Neural cell (in vitro differentiated cells): Measurements from ENCODE around the gene TELO2. TPM values are rescaled to one million over a fixed set of nuclear protein-coding genes. Genes with fewer than 3 reads are reported as not detected.

Experiments
- H2AFZ ChIP-seq: fragments of 200-600, 300-800 bp; sonication (generic), shearing (Covaris generic); 2 replicates; pipeline ENCODE4 v1.6.0; 2014; ENCODE audit warnings: low read depth, mild to moderate bottlenecking, antibody characterized with exemption, low read length, moderate library complexity
- H3F3A ChIP-seq: fragments of 200-600 bp; shearing (Covaris generic); 2 replicates; pipeline ENCODE4 v1.6.1; 2016; ENCODE audit warnings: mild to moderate bottlenecking, moderate library complexity, mixed read lengths, antibody characterized with exemption, low read length; ENCODE audit not compliant: insufficient read depth, poor library complexity, severe bottlenecking
- H3K27ac ChIP-seq: fragments of 200-600, 300-800 bp; sonication (generic), shearing (Covaris generic); 2 replicates; pipeline ENCODE4 v1.5.1; 2014; ENCODE audit warnings: mild to moderate bottlenecking, low read length, moderate library complexity
- H3K27me3 ChIP-seq: fragments of 300-800, 200-600 bp; sonication (generic), shearing (Covaris generic); 2 replicates; pipeline ENCODE4 v1.6.0; 2014; ENCODE audit warnings: mild to moderate bottlenecking, low read depth, low read length, moderate library complexity; ENCODE audit not compliant: insufficient read depth
- H3K36me3 ChIP-seq: fragments of 300-800, 200-600 bp; sonication (generic), shearing (Covaris generic); 2 replicates; pipeline ENCODE4 v1.5.1; 2014; ENCODE audit warnings: mild to moderate bottlenecking, antibody characterized with exemption, low read length, moderate library complexity; ENCODE audit not compliant: insufficient read depth
- H3K4me2 ChIP-seq: fragments of 300-800, 200-600 bp; sonication (generic), shearing (Covaris generic); 2 replicates; pipeline ENCODE4 v1.6.0; 2014; ENCODE audit warnings: mild to moderate bottlenecking, low read length
- H3K4me3 ChIP-seq: fragments of 300-800, 200-600 bp; sonication (generic), shearing (Covaris generic); 2 replicates; pipeline ENCODE4 v1.5.1; 2014; ENCODE audit warnings: mild to moderate bottlenecking, low read length, moderate library complexity
- H3K79me2 ChIP-seq: fragments of 200-600 bp; shearing (Covaris generic); replicated peaks from 2 replicates; pipeline ENCODE4 v1.6.0; 2014; ENCODE audit warnings: mild to moderate bottlenecking, low read length, moderate library complexity; ENCODE audit not compliant: insufficient read depth
- H3K9ac ChIP-seq: fragments of 300-800, 200-600 bp; sonication (generic), shearing (Covaris generic); 2 replicates; pipeline ENCODE4 v1.6.1; 2016; ENCODE audit warnings: mild to moderate bottlenecking, low read length, mixed read lengths
- H3K9me2 ChIP-seq: fragments of 200-600 bp; shearing (Covaris generic); 2 replicates; pipeline ENCODE4 v1.6.1; 2016; ENCODE audit warnings: mild to moderate bottlenecking, low read length, mixed read lengths; ENCODE audit not compliant: insufficient read depth
- H3K9me3 ChIP-seq: fragments of 200-600, 300-800 bp; sonication (generic), shearing (Covaris generic); 2 replicates; pipeline ENCODE4 v1.6.1; 2016; ENCODE audit warnings: mild to moderate bottlenecking, mixed run types, low read length, moderate library complexity, mixed read lengths
- H4K20me1 ChIP-seq: fragments of 200-600 bp; shearing (Covaris generic); 2 replicates; pipeline ENCODE4 v1.6.1; 2016; ENCODE audit warnings: mild to moderate bottlenecking, mixed run types; ENCODE audit not compliant: insufficient read depth
- EP300 ChIP-seq: fragments of 450-650 bp; conservative IDR thresholded peaks from 2 replicates; pipeline ENCODE4 v1.6.1; 2014; ENCODE audit warnings: antibody characterized with exemption, mild to moderate bottlenecking, moderate library complexity; ENCODE audit not compliant: poor library complexity, severe bottlenecking
- EZH2 ChIP-seq: fragments of 200-600, 300-800 bp; shearing (Covaris generic), sonication (generic); IDR thresholded peaks from 2 replicates; pipeline ENCODE4 v1.6.1; 2014; ENCODE audit warnings: antibody characterized with exemption, low read length, borderline replicate concordance, mild to moderate bottlenecking; ENCODE audit not compliant: insufficient read depth, poor library complexity, severe bottlenecking
- MXI1 ChIP-seq: fragments of 450-650 bp; conservative IDR thresholded peaks from 2 replicates; pipeline ENCODE4 v1.6.1; 2014; ENCODE audit warnings: antibody characterized with exemption, mild to moderate bottlenecking; ENCODE audit not compliant: poor library complexity, severe bottlenecking
- POLR2AphosphoS5 ChIP-seq: IDR thresholded peaks from 2 replicates; pipeline ENCODE4 v1.6.1; 2012
- RAD21 ChIP-seq: fragments of 450-650 bp; conservative IDR thresholded peaks from 2 replicates; pipeline ENCODE4 v1.6.1; 2014; ENCODE audit warnings: antibody characterized with exemption, mild to moderate bottlenecking, moderate library complexity
- SMC3 ChIP-seq: fragments of 450-650 bp; conservative IDR thresholded peaks from 2 replicates; pipeline ENCODE4 v1.6.1; 2014; ENCODE audit warnings: antibody characterized with exemption, mild to moderate bottlenecking, moderate library complexity; ENCODE audit not compliant: poor library complexity
- TAF1 ChIP-seq: IDR thresholded peaks from 2 replicates; pipeline ENCODE4 v1.6.1; 2012; ENCODE audit warnings: low read depth
- polyA plus RNA-seq: library from polyadenylated mRNA; depleted of rRNA; stranded (reverse); fragments of >200 nt; gene quantifications from 2 replicates; pipeline ENCODE4 v1.2.3, GENCODE V29; 2014
- TF ChIP-seq, protein P1 (sequence below): IDR thresholded peaks from 2 replicates; pipeline ENCODE4 v1.6.1; 2012; ENCODE audit warnings: borderline replicate concordance
- TF ChIP-seq, protein P2 (sequence below): fragments of 450-650 bp; IDR thresholded peaks from 2 replicates; pipeline ENCODE4 v1.5.1; 2014; ENCODE audit warnings: antibody characterized with exemption, mild to moderate bottlenecking, moderate library complexity; ENCODE audit not compliant: poor library complexity, severe bottlenecking

TELO2 gene
- polyA plus RNA-seq, 1 donor from 2014 or later = 50.4 TPM

GRCh38 chr16:1443980-1444729 lies 49.0 kb upstream of the TELO2 start, which contains the start of gene CCDC154:
CCDC154 (minus strand) TSS chr16:1444556; CDS start chr16:1444322, 234 bp downstream.
- Histone ChIP-seq H3K36me3 (no peaks in the 10 kb centered on the region), H3K4me3 (no peak within 1 kb of the TSS)

DNA sequence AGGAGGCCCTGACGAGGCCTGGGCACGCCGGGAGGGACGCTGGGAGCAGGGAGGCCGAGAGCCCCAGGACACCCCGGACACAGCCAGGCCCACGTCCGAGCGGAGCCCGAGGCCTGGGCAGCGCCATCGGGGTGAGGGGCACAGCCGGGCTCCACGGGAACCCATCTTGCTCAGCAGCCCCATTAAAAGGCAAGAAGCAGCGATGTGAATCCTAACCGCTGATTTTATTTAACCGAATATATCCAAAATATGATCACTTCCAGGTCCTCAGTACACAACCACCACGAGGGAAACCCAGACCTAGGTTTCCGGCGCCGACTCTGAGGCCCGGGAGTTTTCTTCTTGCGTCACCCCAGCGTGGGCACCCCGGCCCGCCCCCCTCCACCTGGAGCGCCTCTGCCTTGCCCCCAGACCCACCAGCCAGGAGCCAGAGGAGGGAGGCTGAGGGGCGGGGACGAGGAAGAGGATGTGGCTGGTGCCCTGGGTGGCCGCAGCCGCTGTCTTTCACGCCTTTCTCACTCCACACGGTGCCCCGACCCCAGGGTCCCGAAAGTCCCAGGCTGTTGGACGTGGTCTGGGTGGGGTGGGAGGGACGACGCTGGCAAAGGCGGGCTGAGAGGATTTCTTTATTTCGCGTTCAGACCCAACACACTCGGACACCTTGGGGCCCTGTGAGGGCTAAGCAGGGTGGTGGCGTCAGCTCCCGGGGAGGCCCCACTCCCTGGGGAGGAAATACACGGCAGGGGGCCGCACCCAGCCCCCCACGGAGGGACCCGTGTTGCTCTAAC lies 48.2 kb upstream of the TELO2 start:
- Histone ChIP-seq H3K27ac (no peak overlapping the region), H3K4me2 (no peak overlapping the region), H3F3A (no peaks in the 10 kb centered on the region), H3K36me3 (no peaks in the 10 kb centered on the region), H3K9me2 (no peaks in the 10 kb centered on the region), H3K4me3 (no peak overlapping the region), H2AFZ (no peak overlapping the region), H3K9ac (no peak overlapping the region), H3K79me2 (no peaks in the 10 kb centered on the region), H4K20me1 (no peaks in the 10 kb centered on the region), H3K9me3 (no peaks in the 10 kb centered on the region), H3K27me3 (no peaks in the 10 kb centered on the region)
- TF ChIP-seq, protein P1, sequence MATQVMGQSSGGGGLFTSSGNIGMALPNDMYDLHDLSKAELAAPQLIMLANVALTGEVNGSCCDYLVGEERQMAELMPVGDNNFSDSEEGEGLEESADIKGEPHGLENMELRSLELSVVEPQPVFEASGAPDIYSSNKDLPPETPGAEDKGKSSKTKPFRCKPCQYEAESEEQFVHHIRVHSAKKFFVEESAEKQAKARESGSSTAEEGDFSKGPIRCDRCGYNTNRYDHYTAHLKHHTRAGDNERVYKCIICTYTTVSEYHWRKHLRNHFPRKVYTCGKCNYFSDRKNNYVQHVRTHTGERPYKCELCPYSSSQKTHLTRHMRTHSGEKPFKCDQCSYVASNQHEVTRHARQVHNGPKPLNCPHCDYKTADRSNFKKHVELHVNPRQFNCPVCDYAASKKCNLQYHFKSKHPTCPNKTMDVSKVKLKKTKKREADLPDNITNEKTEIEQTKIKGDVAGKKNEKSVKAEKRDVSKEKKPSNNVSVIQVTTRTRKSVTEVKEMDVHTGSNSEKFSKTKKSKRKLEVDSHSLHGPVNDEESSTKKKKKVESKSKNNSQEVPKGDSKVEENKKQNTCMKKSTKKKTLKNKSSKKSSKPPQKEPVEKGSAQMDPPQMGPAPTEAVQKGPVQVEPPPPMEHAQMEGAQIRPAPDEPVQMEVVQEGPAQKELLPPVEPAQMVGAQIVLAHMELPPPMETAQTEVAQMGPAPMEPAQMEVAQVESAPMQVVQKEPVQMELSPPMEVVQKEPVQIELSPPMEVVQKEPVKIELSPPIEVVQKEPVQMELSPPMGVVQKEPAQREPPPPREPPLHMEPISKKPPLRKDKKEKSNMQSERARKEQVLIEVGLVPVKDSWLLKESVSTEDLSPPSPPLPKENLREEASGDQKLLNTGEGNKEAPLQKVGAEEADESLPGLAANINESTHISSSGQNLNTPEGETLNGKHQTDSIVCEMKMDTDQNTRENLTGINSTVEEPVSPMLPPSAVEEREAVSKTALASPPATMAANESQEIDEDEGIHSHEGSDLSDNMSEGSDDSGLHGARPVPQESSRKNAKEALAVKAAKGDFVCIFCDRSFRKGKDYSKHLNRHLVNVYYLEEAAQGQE = no peak
- TF ChIP-seq TAF1 (no peak), EZH2 (no peak), EP300 (no peak), POLR2AphosphoS5 (no peak), MXI1 (no peak), RAD21 (no peak)

More at GRCh38 chr16:1443980-1444729, 49.0 kb upstream of the TELO2 start, which contains the start of gene CCDC154:
- Histone ChIP-seq H3F3A (no peaks in the 10 kb centered on the region), H3K9ac (no peak within 1 kb of the TSS), H3K27me3 (no peaks in the 10 kb centered on the region), H4K20me1 (no peaks in the 10 kb centered on the region), H3K79me2 (no peaks in the 10 kb centered on the region), H3K9me2 (no peaks in the 10 kb centered on the region), H2AFZ (no peak within 1 kb of the TSS), H3K27ac (no peak within 1 kb of the TSS), H3K9me3 (no peaks in the 10 kb centered on the region), H3K4me2 (no peak within 1 kb of the TSS)
- TF ChIP-seq, protein P2, sequence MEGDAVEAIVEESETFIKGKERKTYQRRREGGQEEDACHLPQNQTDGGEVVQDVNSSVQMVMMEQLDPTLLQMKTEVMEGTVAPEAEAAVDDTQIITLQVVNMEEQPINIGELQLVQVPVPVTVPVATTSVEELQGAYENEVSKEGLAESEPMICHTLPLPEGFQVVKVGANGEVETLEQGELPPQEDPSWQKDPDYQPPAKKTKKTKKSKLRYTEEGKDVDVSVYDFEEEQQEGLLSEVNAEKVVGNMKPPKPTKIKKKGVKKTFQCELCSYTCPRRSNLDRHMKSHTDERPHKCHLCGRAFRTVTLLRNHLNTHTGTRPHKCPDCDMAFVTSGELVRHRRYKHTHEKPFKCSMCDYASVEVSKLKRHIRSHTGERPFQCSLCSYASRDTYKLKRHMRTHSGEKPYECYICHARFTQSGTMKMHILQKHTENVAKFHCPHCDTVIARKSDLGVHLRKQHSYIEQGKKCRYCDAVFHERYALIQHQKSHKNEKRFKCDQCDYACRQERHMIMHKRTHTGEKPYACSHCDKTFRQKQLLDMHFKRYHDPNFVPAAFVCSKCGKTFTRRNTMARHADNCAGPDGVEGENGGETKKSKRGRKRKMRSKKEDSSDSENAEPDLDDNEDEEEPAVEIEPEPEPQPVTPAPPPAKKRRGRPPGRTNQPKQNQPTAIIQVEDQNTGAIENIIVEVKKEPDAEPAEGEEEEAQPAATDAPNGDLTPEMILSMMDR = no peak
- TF ChIP-seq SMC3 = no peak
- TF ChIP-seq EZH2 = no peak
- TF ChIP-seq MXI1 = no peak
- TF ChIP-seq TAF1 = no peak
- TF ChIP-seq, protein P1 = no peak
- no peak for TF ChIP-seq EP300
- no peak for TF ChIP-seq POLR2AphosphoS5
- no peak for TF ChIP-seq RAD21
